Fibroblast of the aortic adventitia (primary cell): Measurements from ENCODE around the gene NKX2-8. TPM values are rescaled to one million over a fixed set of nuclear protein-coding genes. Genes with fewer than 3 reads are reported as not detected.

Experiments used
- DNase-seq: peaks from one replicate; pipeline ENCODE4 v3.0.0-alpha.2; 2010; ENCODE audit warnings: low read depth
- H3K4me3 ChIP-seq: 2 replicates; pipeline ENCODE4 v1.5.1; 2011; ENCODE audit warnings: low read depth, mild to moderate bottlenecking, control low read depth, low read length, moderate library complexity
- total RNA-seq: library from RNA; depleted of rRNA; stranded (reverse); fragments of >200 nt; gene quantifications from 2 replicates; pipeline ENCODE4 v1.2.3, GENCODE V29; 2012; ENCODE audit warnings: low replicate concordance
- TF ChIP-seq, protein P1 (sequence below): IDR thresholded peaks from 2 replicates; pipeline ENCODE4 v1.5.1; 2011; ENCODE audit warnings: mild to moderate bottlenecking, low read length, control low read depth, inconsistent platforms; ENCODE audit not compliant: insufficient read depth

Gene NKX2-8
- total RNA-seq, 1 donor, result not detected

- TF ChIP-seq, protein P1, sequence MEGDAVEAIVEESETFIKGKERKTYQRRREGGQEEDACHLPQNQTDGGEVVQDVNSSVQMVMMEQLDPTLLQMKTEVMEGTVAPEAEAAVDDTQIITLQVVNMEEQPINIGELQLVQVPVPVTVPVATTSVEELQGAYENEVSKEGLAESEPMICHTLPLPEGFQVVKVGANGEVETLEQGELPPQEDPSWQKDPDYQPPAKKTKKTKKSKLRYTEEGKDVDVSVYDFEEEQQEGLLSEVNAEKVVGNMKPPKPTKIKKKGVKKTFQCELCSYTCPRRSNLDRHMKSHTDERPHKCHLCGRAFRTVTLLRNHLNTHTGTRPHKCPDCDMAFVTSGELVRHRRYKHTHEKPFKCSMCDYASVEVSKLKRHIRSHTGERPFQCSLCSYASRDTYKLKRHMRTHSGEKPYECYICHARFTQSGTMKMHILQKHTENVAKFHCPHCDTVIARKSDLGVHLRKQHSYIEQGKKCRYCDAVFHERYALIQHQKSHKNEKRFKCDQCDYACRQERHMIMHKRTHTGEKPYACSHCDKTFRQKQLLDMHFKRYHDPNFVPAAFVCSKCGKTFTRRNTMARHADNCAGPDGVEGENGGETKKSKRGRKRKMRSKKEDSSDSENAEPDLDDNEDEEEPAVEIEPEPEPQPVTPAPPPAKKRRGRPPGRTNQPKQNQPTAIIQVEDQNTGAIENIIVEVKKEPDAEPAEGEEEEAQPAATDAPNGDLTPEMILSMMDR, result no peak
- DNase-seq, result no peak
- H3K4me3 ChIP-seq, result no peak overlapping the region
Measured at GRCh38 chr14:36588788-36589187, 6.4 kb upstream of the NKX2-8 start.

- no peak overlapping the region for H3K4me3 ChIP-seq
- TF ChIP-seq, protein P1, result no peak
- DNase-seq, result no peak
Measured at GRCh38 chr14:36588119-36588518, 5.7 kb upstream of the NKX2-8 start.

DNA sequence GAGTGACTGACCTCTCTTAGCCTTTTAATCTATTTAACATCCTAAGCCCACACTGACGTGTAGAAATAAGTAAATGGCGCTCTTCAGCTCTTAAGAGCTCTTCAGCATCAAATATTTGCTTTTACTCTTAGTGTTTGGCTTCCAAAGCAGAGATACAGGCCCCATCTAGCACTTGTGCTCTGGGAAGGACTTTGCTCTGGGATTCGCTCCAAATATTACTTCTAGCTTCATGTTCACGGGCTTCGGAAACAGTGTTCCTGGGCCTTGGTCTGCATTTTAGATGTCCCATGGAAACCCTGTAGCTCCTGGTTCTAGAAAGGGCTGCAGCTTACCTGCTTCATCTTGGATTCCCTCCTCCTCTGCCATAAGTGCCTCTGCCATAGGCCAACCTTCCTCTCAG is 2.7 kb upstream of the NKX2-8 start:
- DNase-seq, result no peak
- TF ChIP-seq, protein P1, result no peak
- H3K4me3 ChIP-seq, result no peak overlapping the region

GRCh38 chr14:36583893-36584811 is 1.7 kb upstream of the NKX2-8 start:
- DNase-seq, result no peak
- TF ChIP-seq, protein P1, result no peak
- no peak overlapping the region for H3K4me3 ChIP-seq

DNA sequence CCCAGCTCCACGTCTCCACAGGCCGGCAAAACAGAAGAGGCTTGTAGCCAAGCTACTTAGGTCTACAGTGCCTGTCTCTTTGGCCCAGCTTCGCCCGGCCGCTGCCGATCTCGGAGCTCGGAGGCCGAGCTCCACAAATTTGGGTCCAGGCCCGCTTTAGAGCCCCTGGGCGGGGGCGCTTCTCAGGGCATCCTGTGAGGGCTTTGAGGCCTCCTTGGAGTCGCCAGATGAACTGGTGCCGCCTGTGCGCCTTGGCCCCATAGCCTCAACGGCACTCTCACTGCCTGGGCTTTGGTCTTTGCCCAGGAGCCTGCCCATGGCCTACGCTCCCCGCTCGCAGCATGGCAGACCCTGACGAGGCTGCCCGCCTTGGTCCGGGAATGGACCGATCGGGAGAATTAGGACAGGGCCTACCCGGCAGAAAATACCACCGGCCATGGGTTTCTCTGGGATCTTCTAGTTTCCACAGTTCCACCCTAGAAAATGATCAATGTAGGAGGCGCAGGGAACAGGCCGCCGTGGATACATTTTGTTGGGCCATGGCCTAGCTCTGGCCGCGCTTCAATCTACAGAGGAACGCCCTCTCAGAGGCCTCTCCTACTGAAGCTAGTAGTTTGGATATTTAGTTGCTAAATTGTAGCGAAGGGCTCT is 953 bp upstream of the NKX2-8 start:
- H3K4me3 ChIP-seq, result no peak overlapping the region
- TF ChIP-seq, protein P1, result no peak
- DNase-seq, result no peak

GRCh38 chr14:36582874-36583241 is 444 bp upstream of the NKX2-8 start:
- TF ChIP-seq, protein P1, result no peak
- no peak overlapping the region for H3K4me3 ChIP-seq
- DNase-seq, result no peak
